ENCODE results near the gene ADAMTS6.

Gene ADAMTS6

GRCh38 chr5:65163698-65164097, 318.0 kb downstream of the ADAMTS6 start:
- Histone ChIP-seq H3K4me2 (ENCODE audit: low read length, poor library complexity, severe bottlenecking) (no peak overlapping the region), H2BK15ac (ENCODE audit: low read depth, poor library complexity, severe bottlenecking) (no peak overlapping the region), H3K14ac (ENCODE audit: low read length in 2 of 2) (no peak overlapping the region), H3K23ac (ENCODE audit: low read length in 2 of 2) (no peak overlapping the region), H3K9ac (ENCODE audit: low read length) (no peak overlapping the region), H3K27me3 (ENCODE audit: control insufficient read depth in 1 of 2, insufficient read depth in 1 of 2, low read length in 2 of 2) (no peaks in the 10 kb centered on the region), H2AFZ (ENCODE audit: low read depth, low read length) (no peak overlapping the region), H3K4me3 (ENCODE audit: insufficient read depth in 1 of 2, low read depth in 1 of 2, low read length in 2 of 2) (no peak overlapping the region), H3K4me1 (ENCODE audit: control insufficient read depth, insufficient read depth, low read depth, low read length) (peaks cover 3% of the 10 kb centered on the region), H3K27ac (ENCODE audit: low read length, poor library complexity, severe bottlenecking) (no peak overlapping the region), H3K79me1 (replicated peaks; ENCODE audit: low read length, poor library complexity, severe bottlenecking) (no peaks in the 10 kb centered on the region), H2AK5ac (ENCODE audit: low read length, severe bottlenecking) (no peak overlapping the region), H3K18ac (ENCODE audit: low read depth in 1 of 2, low read length in 2 of 2) (no peak overlapping the region), H2BK120ac (ENCODE audit: low read depth, low read length) (no peak overlapping the region), H3K9me3 (ENCODE audit: control insufficient read depth, low read length) (no peaks in the 10 kb centered on the region), H3K36me3 (ENCODE audit: control insufficient read depth in 1 of 2, insufficient read depth in 2 of 2, low read depth in 1 of 2, low read length in 2 of 2) (peaks cover 0 to 7% of the 10 kb centered on the region in 2 experiments), H4K91ac (ENCODE audit: low read length) (no peak overlapping the region), H4K8ac (ENCODE audit: low read length) (no peak overlapping the region), H2BK12ac (ENCODE audit: low read length in 2 of 2) (no peak overlapping the region), H3K4ac (ENCODE audit: low read depth in 1 of 2, low read length in 2 of 2) (no peak overlapping the region), H2BK5ac (ENCODE audit: low read depth, low read length, poor library complexity, severe bottlenecking) (no peak overlapping the region)
- WGBS: 92% methylated on average over 8 of the region's 10 CpGs
- DNase-seq: no peak

GRCh38 chr5:65161655-65162054, 320.1 kb downstream of the ADAMTS6 start:
- H3K4ac ChIP-seq (ENCODE audit: low read depth in 1 of 2, low read length in 2 of 2): no peak overlapping the region
- peaks cover 0 to 17% of the 10 kb centered on the region in 2 experiments for H3K36me3 ChIP-seq (ENCODE audit: control insufficient read depth in 1 of 2, insufficient read depth in 2 of 2, low read depth in 1 of 2, low read length in 2 of 2)
- no CpG with 5 or more reads among the region's 1 CpG for WGBS
- no peak for DNase-seq
- H3K79me1 ChIP-seq (replicated peaks; ENCODE audit: low read length, poor library complexity, severe bottlenecking): peaks cover 1% of the 10 kb centered on the region
- peaks cover 3% of the 10 kb centered on the region for H3K4me1 ChIP-seq (ENCODE audit: control insufficient read depth, insufficient read depth, low read depth, low read length)
- H3K4me2 ChIP-seq (ENCODE audit: low read length, poor library complexity, severe bottlenecking): no peak overlapping the region
- no peak overlapping the region for H2BK5ac ChIP-seq (ENCODE audit: low read depth, low read length, poor library complexity, severe bottlenecking)
- no peak overlapping the region for H2AFZ ChIP-seq (ENCODE audit: low read depth, low read length)
- no peak overlapping the region for H4K8ac ChIP-seq (ENCODE audit: low read length)
- no peak overlapping the region for H3K14ac ChIP-seq (ENCODE audit: low read length in 2 of 2)
- H2BK12ac ChIP-seq (ENCODE audit: low read length in 2 of 2): no peak overlapping the region
- H3K9me3 ChIP-seq (ENCODE audit: control insufficient read depth, low read length): no peaks in the 10 kb centered on the region
- H3K27ac ChIP-seq (ENCODE audit: low read length, poor library complexity, severe bottlenecking): no peak overlapping the region
- no peak overlapping the region for H2AK5ac ChIP-seq (ENCODE audit: low read length, severe bottlenecking)
- no peak overlapping the region for H2BK120ac ChIP-seq (ENCODE audit: low read depth, low read length)
- no peak overlapping the region for H3K18ac ChIP-seq (ENCODE audit: low read depth in 1 of 2, low read length in 2 of 2)
- H3K4me3 ChIP-seq (ENCODE audit: insufficient read depth in 1 of 2, low read depth in 1 of 2, low read length in 2 of 2): no peak overlapping the region
- no peak overlapping the region for H3K9ac ChIP-seq (ENCODE audit: low read length)
- H3K23ac ChIP-seq (ENCODE audit: low read length in 2 of 2): no peak overlapping the region
- H4K91ac ChIP-seq (ENCODE audit: low read length): no peak overlapping the region
- H2BK15ac ChIP-seq (ENCODE audit: low read depth, poor library complexity, severe bottlenecking): no peak overlapping the region
- H3K27me3 ChIP-seq (ENCODE audit: control insufficient read depth in 1 of 2, insufficient read depth in 1 of 2, low read length in 2 of 2): no peaks in the 10 kb centered on the region

GRCh38 chr5:65157906-65158603, 323.7 kb downstream of the ADAMTS6 start:
- Histone ChIP-seq H3K4me3 (ENCODE audit: insufficient read depth in 1 of 2, low read depth in 1 of 2, low read length in 2 of 2) (no peak overlapping the region), H3K9me3 (ENCODE audit: control insufficient read depth, low read length) (no peaks in the 10 kb centered on the region), H2BK12ac (ENCODE audit: low read length in 2 of 2) (no peak overlapping the region), H2BK120ac (ENCODE audit: low read depth, low read length) (no peak overlapping the region), H3K14ac (ENCODE audit: low read length in 2 of 2) (no peak overlapping the region), H3K4me1 (ENCODE audit: control insufficient read depth, insufficient read depth, low read depth, low read length) (peaks cover 3% of the 10 kb centered on the region), H3K79me1 (replicated peaks; ENCODE audit: low read length, poor library complexity, severe bottlenecking) (peaks cover 1% of the 10 kb centered on the region), H3K4me2 (ENCODE audit: low read length, poor library complexity, severe bottlenecking) (no peak overlapping the region), H2AK5ac (ENCODE audit: low read length, severe bottlenecking) (no peak overlapping the region), H4K91ac (ENCODE audit: low read length) (no peak overlapping the region), H2BK5ac (ENCODE audit: low read depth, low read length, poor library complexity, severe bottlenecking) (no peak overlapping the region), H3K9ac (ENCODE audit: low read length) (no peak overlapping the region), H2BK15ac (ENCODE audit: low read depth, poor library complexity, severe bottlenecking) (no peak overlapping the region), H3K36me3 (ENCODE audit: control insufficient read depth in 1 of 2, insufficient read depth in 2 of 2, low read depth in 1 of 2, low read length in 2 of 2) (peaks cover 0 to 24% of the 10 kb centered on the region in 2 experiments), H3K4ac (ENCODE audit: low read depth in 1 of 2, low read length in 2 of 2) (no peak overlapping the region), H3K27me3 (ENCODE audit: control insufficient read depth in 1 of 2, insufficient read depth in 1 of 2, low read length in 2 of 2) (no peaks in the 10 kb centered on the region), H2AFZ (ENCODE audit: low read depth, low read length) (no peak overlapping the region), H3K23ac (ENCODE audit: low read length in 2 of 2) (no peak overlapping the region), H3K27ac (ENCODE audit: low read length, poor library complexity, severe bottlenecking) (no peak overlapping the region), H3K18ac (ENCODE audit: low read depth in 1 of 2, low read length in 2 of 2) (no peak overlapping the region), H4K8ac (ENCODE audit: low read length) (no peak overlapping the region)
- DNase-seq: no peak
- 88% methylated on average over 3 of the region's 4 CpGs for WGBS

- no peak overlapping the region for H3K14ac ChIP-seq (ENCODE audit: low read length in 2 of 2)
- no peak overlapping the region for H3K23ac ChIP-seq (ENCODE audit: low read length in 2 of 2)
- H4K91ac ChIP-seq (ENCODE audit: low read length): no peak overlapping the region
- no peak overlapping the region for H3K27ac ChIP-seq (ENCODE audit: low read length, poor library complexity, severe bottlenecking)
- no peaks in the 10 kb centered on the region for H3K27me3 ChIP-seq (ENCODE audit: control insufficient read depth in 1 of 2, insufficient read depth in 1 of 2, low read length in 2 of 2)
- H2BK120ac ChIP-seq (ENCODE audit: low read depth, low read length): no peak overlapping the region
- H3K9me3 ChIP-seq (ENCODE audit: control insufficient read depth, low read length): no peaks in the 10 kb centered on the region
- no peak overlapping the region for H3K4me3 ChIP-seq (ENCODE audit: insufficient read depth in 1 of 2, low read depth in 1 of 2, low read length in 2 of 2)
- peaks cover 1% of the 10 kb centered on the region for H3K79me1 ChIP-seq (replicated peaks; ENCODE audit: low read length, poor library complexity, severe bottlenecking)
- H4K8ac ChIP-seq (ENCODE audit: low read length): no peak overlapping the region
- no peak overlapping the region for H3K9ac ChIP-seq (ENCODE audit: low read length)
- peaks cover 3% of the 10 kb centered on the region for H3K4me1 ChIP-seq (ENCODE audit: control insufficient read depth, insufficient read depth, low read depth, low read length)
- no peak overlapping the region for H2BK5ac ChIP-seq (ENCODE audit: low read depth, low read length, poor library complexity, severe bottlenecking)
- H2AFZ ChIP-seq (ENCODE audit: low read depth, low read length): no peak overlapping the region
- no peak overlapping the region for H3K18ac ChIP-seq (ENCODE audit: low read depth in 1 of 2, low read length in 2 of 2)
- no peak overlapping the region for H2BK15ac ChIP-seq (ENCODE audit: low read depth, poor library complexity, severe bottlenecking)
- no peak overlapping the region for H3K4me2 ChIP-seq (ENCODE audit: low read length, poor library complexity, severe bottlenecking)
- H2BK12ac ChIP-seq (ENCODE audit: low read length in 2 of 2): no peak overlapping the region
- 100% methylated on average over 2 of the region's 2 CpGs for WGBS
- H3K4ac ChIP-seq (ENCODE audit: low read depth in 1 of 2, low read length in 2 of 2): no peak overlapping the region
- no peak overlapping the region for H2AK5ac ChIP-seq (ENCODE audit: low read length, severe bottlenecking)
- H3K36me3 ChIP-seq (ENCODE audit: control insufficient read depth in 1 of 2, insufficient read depth in 2 of 2, low read depth in 1 of 2, low read length in 2 of 2): peaks cover 0 to 24% of the 10 kb centered on the region in 2 experiments
- DNase-seq: no peak
These were observed 324.8 kb downstream of the ADAMTS6 start for GRCh38 chr5:65156933-65157332.

All from mesenchymal stem cell (in vitro differentiated cells and primary cell).